HG03097 (cell line): ENCODE data around the gene ONECUT1.

ENCODE experiments used
- ATAC-seq: cut with Tn5 transposase; IDR thresholded peaks from one replicate; pipeline ENCODE4 v1.9.1; 2021; ENCODE audit not compliant: unreplicated experiment, low FRiP score

The ONECUT1 gene

GRCh38 chr15:52734329-52734728, 55.8 kb downstream of the ONECUT1 start:
- ATAC-seq, result no peak

- ATAC-seq, result no peak
These were observed 56.4 kb downstream of the ONECUT1 start for GRCh38 chr15:52733696-52734255.

- ATAC-seq, result no peak
These were observed 57.0 kb downstream of the ONECUT1 start for GRCh38 chr15:52733088-52733487.

- ATAC-seq, result no peak
These were observed 57.6 kb downstream of the ONECUT1 start for GRCh38 chr15:52732551-52732950.

GRCh38 chr15:52731732-52732470, 58.2 kb downstream of the ONECUT1 start:
- no peak for ATAC-seq

GRCh38 chr15:52731004-52731403, 59.1 kb downstream of the ONECUT1 start:
- no peak for ATAC-seq

- ATAC-seq, result no peak
These were observed 59.5 kb downstream of the ONECUT1 start for GRCh38 chr15:52730594-52730993.

GRCh38 chr15:52730173-52730572, 60.0 kb downstream of the ONECUT1 start:
- peak; percentile 67 for ATAC-seq

GRCh38 chr15:52728899-52729298, 61.2 kb downstream of the ONECUT1 start:
- no peak for ATAC-seq

GRCh38 chr15:52727815-52728214, 62.3 kb downstream of the ONECUT1 start:
- no peak for ATAC-seq

- ATAC-seq, result no peak
These were observed 63.9 kb downstream of the ONECUT1 start for GRCh38 chr15:52726195-52726594.

GRCh38 chr15:52718551-52718950, 71.6 kb downstream of the ONECUT1 start:
- ATAC-seq, result no peak

- ATAC-seq, result no peak
These were observed 72.2 kb downstream of the ONECUT1 start for GRCh38 chr15:52717924-52718323.

- no peak for ATAC-seq
These were observed 72.7 kb downstream of the ONECUT1 start for GRCh38 chr15:52717481-52717880.

GRCh38 chr15:52716536-52716935, 73.6 kb downstream of the ONECUT1 start:
- no peak for ATAC-seq

GRCh38 chr15:52715411-52715810, 74.7 kb downstream of the ONECUT1 start:
- ATAC-seq, result no peak

GRCh38 chr15:52714968-52715367, 75.2 kb downstream of the ONECUT1 start:
- no peak for ATAC-seq

GRCh38 chr15:52710708-52711389, 79.3 kb downstream of the ONECUT1 start:
- ATAC-seq, result no peak

GRCh38 chr15:52710050-52710707, 80.0 kb downstream of the ONECUT1 start:
- peak; percentile 14 for ATAC-seq

- ATAC-seq, result peak; percentile 89
These were observed 80.8 kb downstream of the ONECUT1 start for GRCh38 chr15:52709187-52709981.
